HepG2 (cell line): ENCODE measurements around the gene BCL6. TPM values are rescaled to one million over a fixed set of nuclear protein-coding genes. Genes with fewer than 3 reads are reported as not detected.

Source experiments
- ATF4 ChIP-seq, 2 experiments: fragments of 450-650 bp in 1 of 2; sonication (generic) in 1 of 2; formaldehyde crosslinking; IDR thresholded peaks; 2 replicates each; pipeline versions ENCODE4 v1.5.0 to v1.8.0; 2020 to 2022; ENCODE audit warnings: mild to moderate bottlenecking in 1 of 2, missing genetic modification reagents in 1 of 2
- ETV5 ChIP-seq: IDR thresholded peaks from 2 replicates; pipeline ENCODE4 v1.6.1; 2018; ENCODE audit warnings: missing biosample characterization, missing genetic modification reagents, inconsistent platforms, borderline replicate concordance
- GATA4 ChIP-seq: sonication (generic); IDR thresholded peaks from 2 replicates; pipeline ENCODE4 v1.6.1; 2016; ENCODE audit warnings: antibody characterized with exemption, low read depth, borderline replicate concordance
- GATAD1 ChIP-seq: IDR thresholded peaks from 2 replicates; pipeline ENCODE4 v1.6.1; 2016; ENCODE audit warnings: missing genetic modification reagents, missing compliant biosample characterization
- HMG20A ChIP-seq: IDR thresholded peaks from 2 replicates; pipeline ENCODE4 v1.6.1; 2016; ENCODE audit warnings: borderline replicate concordance
- KLF16 ChIP-seq, 2 experiments: sonication (generic) in 1 of 2; formaldehyde crosslinking in 1 of 2; IDR thresholded peaks; 2 replicates each; pipeline versions ENCODE4 v1.6.1 to v1.8.0; 2016 to 2023; ENCODE audit warnings: missing genetic modification reagents in 2 of 2, missing compliant biosample characterization in 1 of 2
- RBFOX2 ChIP-seq: fragments of 200-400 bp; formaldehyde crosslinking; IDR thresholded peaks from 2 replicates; pipeline ENCODE4 v1.6.1; 2017; ENCODE audit warnings: low read depth, mild to moderate bottlenecking, low read length
- SAFB2 ChIP-seq: sonication (generic); formaldehyde crosslinking; IDR thresholded peaks from 2 replicates; pipeline ENCODE4 v1.5.1; 2020; ENCODE audit warnings: missing genetic modification reagents, low read depth, mild to moderate bottlenecking, borderline replicate concordance
- SIX4 ChIP-seq: sonication (generic); formaldehyde crosslinking; IDR thresholded peaks from 2 replicates; pipeline ENCODE4 v1.4.0; 2020; ENCODE audit warnings: missing genetic modification reagents
- SP4 ChIP-seq: sonication (generic); formaldehyde crosslinking; IDR thresholded peaks from 2 replicates; pipeline ENCODE4 v1.8.1; 2023; ENCODE audit warnings: mild to moderate bottlenecking, missing genetic modification reagents
- SPEN ChIP-seq: sonication (generic); formaldehyde crosslinking; IDR thresholded peaks from 2 replicates; pipeline ENCODE4 v1.5.1; 2020; ENCODE audit warnings: low read depth, mild to moderate bottlenecking, missing genetic modification reagents
- ZMAT3 ChIP-seq: sonication (generic); formaldehyde crosslinking; conservative IDR thresholded peaks from 2 replicates; pipeline ENCODE4 v1.7.0; 2021; ENCODE audit warnings: missing genetic modification reagents
- ZNF12 ChIP-seq: sonication (generic); formaldehyde crosslinking; IDR thresholded peaks from 2 replicates; pipeline ENCODE4 v1.5.0; 2020; ENCODE audit warnings: missing genetic modification reagents
- ZNF674 ChIP-seq: sonication (generic); formaldehyde crosslinking; IDR thresholded peaks from 2 replicates; pipeline ENCODE4 v1.5.0; 2020; ENCODE audit warnings: low read depth, mild to moderate bottlenecking, missing genetic modification reagents
- ZNF792 ChIP-seq: IDR thresholded peaks from 2 replicates; pipeline ENCODE4 v1.6.1; 2016
- polyA plus RNA-seq, 8 experiments: library from polyadenylated mRNA; depleted of rRNA in 3 of 8; stranded (reverse) in 7 of 8; unstranded in 1 of 8; fragments of >200 nt; fragmentation: Illumina TruSeq in 4 of 8; extraction: Trizol in 4 of 8; gene quantifications; 2 replicates each; pipeline versions ENCODE4 v1.2.1 to v1.2.3, GENCODE V29; 2011 to 2016; ENCODE audit warnings: low read depth in 4 of 8, missing spikeins in 1 of 8, mixed read lengths in 1 of 8; ENCODE audit not compliant: insufficient read depth in 1 of 8
- total RNA-seq, 5 experiments: library from RNA; depleted of rRNA; stranded (reverse); fragments of >200 nt; fragmentation: Illumina TruSeq; extraction: Trizol; gene quantifications; 2 replicates each; pipeline ENCODE4 v1.2.3, GENCODE V29; 2016; ENCODE audit warnings: low read depth in 1 of 5
- TF ChIP-seq, protein P1 (sequence below): sonication (generic); formaldehyde crosslinking; IDR thresholded peaks from 2 replicates; pipeline ENCODE4 v1.5.0; 2020; ENCODE audit warnings: missing genetic modification reagents
- TF ChIP-seq, protein P2 (sequence below): sonication (generic); formaldehyde crosslinking; IDR thresholded peaks from 2 replicates; pipeline ENCODE4 v1.4.0; 2020; ENCODE audit warnings: missing genetic modification reagents, borderline replicate concordance
- TF ChIP-seq, protein P3 (sequence below): sonication (generic); formaldehyde crosslinking; IDR thresholded peaks from 2 replicates; pipeline ENCODE4 v1.4.0; 2020; ENCODE audit warnings: missing genetic modification reagents, mild to moderate bottlenecking, borderline replicate concordance
- TF ChIP-seq, protein P4 (sequence below): IDR thresholded peaks from 2 replicates; pipeline ENCODE4 v1.4.0; 2020; ENCODE audit warnings: mild to moderate bottlenecking, missing genetic modification reagents

The BCL6 gene
- total and polyA plus RNA-seq, 2 of the 13 experiments (the other 11 are each of a cell fraction or from before 2014, with no cell fraction given): 21.2 to 53.7 TPM

- TF ChIP-seq, protein P1, sequence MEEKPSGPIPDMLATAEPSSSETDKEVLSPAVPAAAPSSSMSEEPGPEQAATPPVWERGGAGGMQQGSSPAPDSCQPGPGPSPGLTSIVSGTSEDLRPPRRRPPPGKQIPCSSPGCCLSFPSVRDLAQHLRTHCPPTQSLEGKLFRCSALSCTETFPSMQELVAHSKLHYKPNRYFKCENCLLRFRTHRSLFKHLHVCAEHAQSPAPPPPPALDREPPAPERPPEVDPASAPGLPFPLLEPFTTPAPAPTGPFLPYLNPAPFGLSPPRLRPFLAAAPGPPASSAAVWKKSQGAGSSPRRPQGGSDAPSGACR (CRISPR knock-in tag): peak; percentile 27; the same call in 1 of the 2 replicates
- TF ChIP-seq, protein P2, sequence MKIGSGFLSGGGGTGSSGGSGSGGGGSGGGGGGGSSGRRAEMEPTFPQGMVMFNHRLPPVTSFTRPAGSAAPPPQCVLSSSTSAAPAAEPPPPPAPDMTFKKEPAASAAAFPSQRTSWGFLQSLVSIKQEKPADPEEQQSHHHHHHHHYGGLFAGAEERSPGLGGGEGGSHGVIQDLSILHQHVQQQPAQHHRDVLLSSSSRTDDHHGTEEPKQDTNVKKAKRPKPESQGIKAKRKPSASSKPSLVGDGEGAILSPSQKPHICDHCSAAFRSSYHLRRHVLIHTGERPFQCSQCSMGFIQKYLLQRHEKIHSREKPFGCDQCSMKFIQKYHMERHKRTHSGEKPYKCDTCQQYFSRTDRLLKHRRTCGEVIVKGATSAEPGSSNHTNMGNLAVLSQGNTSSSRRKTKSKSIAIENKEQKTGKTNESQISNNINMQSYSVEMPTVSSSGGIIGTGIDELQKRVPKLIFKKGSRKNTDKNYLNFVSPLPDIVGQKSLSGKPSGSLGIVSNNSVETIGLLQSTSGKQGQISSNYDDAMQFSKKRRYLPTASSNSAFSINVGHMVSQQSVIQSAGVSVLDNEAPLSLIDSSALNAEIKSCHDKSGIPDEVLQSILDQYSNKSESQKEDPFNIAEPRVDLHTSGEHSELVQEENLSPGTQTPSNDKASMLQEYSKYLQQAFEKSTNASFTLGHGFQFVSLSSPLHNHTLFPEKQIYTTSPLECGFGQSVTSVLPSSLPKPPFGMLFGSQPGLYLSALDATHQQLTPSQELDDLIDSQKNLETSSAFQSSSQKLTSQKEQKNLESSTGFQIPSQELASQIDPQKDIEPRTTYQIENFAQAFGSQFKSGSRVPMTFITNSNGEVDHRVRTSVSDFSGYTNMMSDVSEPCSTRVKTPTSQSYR (CRISPR knock-in tag): no peak
- TF ChIP-seq SAFB2 (no peak), ETV5 (CRISPR knock-in tag) (peak; percentile 40; the same call in 1 of the 2 replicates), GATA4 (peak; percentile 66; the same call in 1 of the 2 replicates), ZNF12 (peak; percentile 93), SP4 (CRISPR knock-in tag) (0 out of 2 replicates have a peak, but pooled peaks have one; percentile 36), ATF4 (CRISPR knock-in tag; IDR thresholded peaks at IDR 0.05) (peak in 1 of 2 experiments; percentile 76; a peak in 1 of 4 replicates), SIX4 (CRISPR knock-in tag) (0 out of 2 replicates have a peak, but pooled peaks have one; percentile 7), SPEN (CRISPR knock-in tag) (peak; percentile 62; the same call in 1 of the 2 replicates), HMG20A (CRISPR knock-in tag) (peak; percentile 75; the same call in 1 of the 2 replicates), ZNF792 (CRISPR knock-in tag) (0 out of 2 replicates have a peak, but pooled peaks have one; percentile 8), ZMAT3 (no peak), GATAD1 (CRISPR knock-in tag) (0 out of 2 replicates have a peak, but pooled peaks have one; percentile 17), KLF16 (CRISPR knock-in tag; IDR thresholded peaks at IDR 0.05) (0 out of 4 replicates have a peak, but pooled peaks of 1 of the 2 experiments have one; percentile 2), ZNF674 (CRISPR knock-in tag) (no peak), RBFOX2 (0 out of 2 replicates have a peak, but pooled peaks have one; percentile 49)
- TF ChIP-seq, protein P3, sequence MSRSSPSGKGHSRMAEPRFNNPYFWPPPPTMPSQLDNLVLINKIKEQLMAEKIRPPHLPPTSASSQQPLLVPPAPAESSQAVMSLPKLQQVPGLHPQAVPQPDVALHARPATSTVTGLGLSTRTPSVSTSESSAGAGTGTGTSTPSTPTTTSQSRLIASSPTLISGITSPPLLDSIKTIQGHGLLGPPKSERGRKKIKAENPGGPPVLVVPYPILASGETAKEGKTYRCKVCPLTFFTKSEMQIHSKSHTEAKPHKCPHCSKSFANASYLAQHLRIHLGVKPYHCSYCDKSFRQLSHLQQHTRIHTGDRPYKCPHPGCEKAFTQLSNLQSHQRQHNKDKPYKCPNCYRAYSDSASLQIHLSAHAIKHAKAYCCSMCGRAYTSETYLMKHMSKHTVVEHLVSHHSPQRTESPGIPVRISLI (CRISPR knock-in tag): peak; percentile 69
- TF ChIP-seq, protein P4, sequence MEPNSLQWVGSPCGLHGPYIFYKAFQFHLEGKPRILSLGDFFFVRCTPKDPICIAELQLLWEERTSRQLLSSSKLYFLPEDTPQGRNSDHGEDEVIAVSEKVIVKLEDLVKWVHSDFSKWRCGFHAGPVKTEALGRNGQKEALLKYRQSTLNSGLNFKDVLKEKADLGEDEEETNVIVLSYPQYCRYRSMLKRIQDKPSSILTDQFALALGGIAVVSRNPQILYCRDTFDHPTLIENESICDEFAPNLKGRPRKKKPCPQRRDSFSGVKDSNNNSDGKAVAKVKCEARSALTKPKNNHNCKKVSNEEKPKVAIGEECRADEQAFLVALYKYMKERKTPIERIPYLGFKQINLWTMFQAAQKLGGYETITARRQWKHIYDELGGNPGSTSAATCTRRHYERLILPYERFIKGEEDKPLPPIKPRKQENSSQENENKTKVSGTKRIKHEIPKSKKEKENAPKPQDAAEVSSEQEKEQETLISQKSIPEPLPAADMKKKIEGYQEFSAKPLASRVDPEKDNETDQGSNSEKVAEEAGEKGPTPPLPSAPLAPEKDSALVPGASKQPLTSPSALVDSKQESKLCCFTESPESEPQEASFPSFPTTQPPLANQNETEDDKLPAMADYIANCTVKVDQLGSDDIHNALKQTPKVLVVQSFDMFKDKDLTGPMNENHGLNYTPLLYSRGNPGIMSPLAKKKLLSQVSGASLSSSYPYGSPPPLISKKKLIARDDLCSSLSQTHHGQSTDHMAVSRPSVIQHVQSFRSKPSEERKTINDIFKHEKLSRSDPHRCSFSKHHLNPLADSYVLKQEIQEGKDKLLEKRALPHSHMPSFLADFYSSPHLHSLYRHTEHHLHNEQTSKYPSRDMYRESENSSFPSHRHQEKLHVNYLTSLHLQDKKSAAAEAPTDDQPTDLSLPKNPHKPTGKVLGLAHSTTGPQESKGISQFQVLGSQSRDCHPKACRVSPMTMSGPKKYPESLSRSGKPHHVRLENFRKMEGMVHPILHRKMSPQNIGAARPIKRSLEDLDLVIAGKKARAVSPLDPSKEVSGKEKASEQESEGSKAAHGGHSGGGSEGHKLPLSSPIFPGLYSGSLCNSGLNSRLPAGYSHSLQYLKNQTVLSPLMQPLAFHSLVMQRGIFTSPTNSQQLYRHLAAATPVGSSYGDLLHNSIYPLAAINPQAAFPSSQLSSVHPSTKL: peak; percentile 88
Observed at GRCh38 chr3:187750513-187751123, 5.3 kb upstream of the BCL6 start (continued).
